H1 (cell line): Measurements from ENCODE around the gene CTLA4. TPM values are rescaled to one million over a fixed set of nuclear protein-coding genes. Genes with fewer than 3 reads are reported as not detected.

Experiments
- CTCF ChIA-PET: fragments of 300-600 bp; sonication (Branson Sonifier 250); formaldehyde crosslinking; loops from one replicate; lab custom pipeline; 2021; ENCODE audit not compliant: partially characterized antibody; lab: Charles Lee
- POLR2A ChIA-PET: fragments of 300-600 bp; sonication (Branson Sonifier 250); formaldehyde crosslinking; loops from one replicate; lab custom pipeline; 2021; ENCODE audit warnings: inconsistent platforms; ENCODE audit not compliant: partially characterized antibody; lab: Charles Lee
- DNase-seq, 2 experiments: peaks; one replicate each; pipeline versions ENCODE4 v3.0.0 to v3.0.0-alpha.2; 2010 to 2022; ENCODE audit warnings: low spot score in 2 of 2, low read depth in 1 of 2, mixed read lengths in 1 of 2
- FAIRE-seq: peaks from 2 replicates; lab custom pipeline; 2011; peaks lifted over from hg19 to GRCh38; lab: Jason Lieb, UNC
- H2AFZ ChIP-seq: 2 replicates; pipeline ENCODE4 v1.8.1; 2012; ENCODE audit warnings: low read length, inconsistent platforms
- H2AK5ac ChIP-seq: 2 replicates; pipeline ENCODE4 v1.6.1; 2013; ENCODE audit warnings: low read depth, low read length
- H2BK120ac ChIP-seq: replicated peaks from 2 replicates; pipeline ENCODE3; 2013; ENCODE audit warnings: low read depth, low read length, inconsistent platforms
- H2BK12ac ChIP-seq: 2 replicates; pipeline ENCODE4 v1.6.1; 2013; ENCODE audit warnings: low read depth, low read length
- H2BK15ac ChIP-seq: 2 replicates; pipeline ENCODE4 v1.6.1; 2013; ENCODE audit warnings: low read length
- H2BK20ac ChIP-seq: 2 replicates; pipeline ENCODE4 v1.6.1; 2013; ENCODE audit warnings: low read length
- H2BK5ac ChIP-seq: 2 replicates; pipeline ENCODE4 v1.6.1; 2013; ENCODE audit warnings: low read depth, low read length
- H3K14ac ChIP-seq: 2 replicates; pipeline ENCODE4 v1.6.1; 2013; ENCODE audit warnings: inconsistent platforms; ENCODE audit not compliant: insufficient read length
- H3K18ac ChIP-seq: 2 replicates; pipeline ENCODE4 v1.6.1; 2013; ENCODE audit warnings: low read length; ENCODE audit errors: extremely low read depth
- H3K23ac ChIP-seq: 2 replicates; pipeline ENCODE4 v1.6.1; 2013; ENCODE audit warnings: inconsistent platforms; ENCODE audit not compliant: insufficient read length
- H3K23me2 ChIP-seq: 2 replicates; pipeline ENCODE4 v1.6.1; 2013; ENCODE audit warnings: low read depth, low read length
- H3K27ac ChIP-seq: 2 replicates; pipeline ENCODE4 v1.6.1; 2011; ENCODE audit warnings: low read depth, low read length, inconsistent platforms
- H3K27me3 ChIP-seq, 4 experiments: replicated peaks in 1 of 4; 1 replicate in 1 of 4; 2 replicates in 3 of 4; pipeline versions ENCODE4 v1.6.1 to v1.8.1; 2011 to 2013; ENCODE audit warnings: low read length in 3 of 4, mild to moderate bottlenecking in 3 of 4, inconsistent platforms in 2 of 4, mixed read lengths in 2 of 4, moderate library complexity in 1 of 4; ENCODE audit not compliant: control insufficient read depth in 3 of 4, insufficient read depth in 3 of 4; ENCODE audit errors: extremely low read depth in 1 of 4
- H3K36me3 ChIP-seq, 4 experiments: 2 replicates each; pipeline versions ENCODE4 v1.6.1 to v1.8.1; 2011 to 2013; ENCODE audit warnings: mild to moderate bottlenecking in 4 of 4, low read length in 3 of 4, moderate library complexity in 2 of 4, control low read depth in 1 of 4, inconsistent platforms in 1 of 4; ENCODE audit not compliant: insufficient read depth in 4 of 4, control insufficient read depth in 2 of 4
- H3K4ac ChIP-seq: replicated peaks from 2 replicates; pipeline ENCODE3; 2013; ENCODE audit warnings: low read length, low read depth, mixed read lengths, inconsistent platforms; ENCODE audit not compliant: insufficient read length
- H3K4me1 ChIP-seq, 4 experiments: replicated peaks in 1 of 4; 1 replicate in 1 of 4; 2 replicates in 3 of 4; pipeline versions ENCODE4 v1.6.1 to v1.8.1; 2011 to 2013; ENCODE audit warnings: low read length in 3 of 4, inconsistent platforms in 2 of 4, mixed read lengths in 1 of 4; ENCODE audit not compliant: insufficient read depth in 4 of 4, control insufficient read depth in 3 of 4
- H3K4me2 ChIP-seq, 2 experiments: 2 replicates each; pipeline versions ENCODE4 v1.6.1 to v1.8.1; 2011 to 2013; ENCODE audit warnings: low read depth in 2 of 2, low read length in 2 of 2, control low read depth in 1 of 2, inconsistent platforms in 1 of 2, mild to moderate bottlenecking in 1 of 2; ENCODE audit not compliant: insufficient read depth in 1 of 2
- H3K4me3 ChIP-seq, 4 experiments: fragments of 200-600, 300-600 bp in 1 of 4; sonication (generic), shearing (Covaris generic), sonication (Bioruptor Twin) in 1 of 4; 2 replicates each; pipeline versions ENCODE4 v1.5.1 to v1.8.1; 2011 to 2016; ENCODE audit warnings: low read length in 4 of 4, low read depth in 3 of 4, control low read depth in 2 of 4, inconsistent platforms in 2 of 4, mild to moderate bottlenecking in 2 of 4, mixed read lengths in 1 of 4, moderate library complexity in 1 of 4; ENCODE audit not compliant: insufficient read depth in 2 of 4; ENCODE audit errors: extremely low read depth in 1 of 4
- H3K56ac ChIP-seq: replicated peaks from 2 replicates; pipeline ENCODE3; 2013; ENCODE audit warnings: low read depth, mild to moderate bottlenecking, mixed read lengths, low read length, inconsistent platforms; ENCODE audit not compliant: insufficient read length
- H3K79me1 ChIP-seq: 2 replicates; pipeline ENCODE4 v1.6.1; 2013; ENCODE audit warnings: low read depth, low read length, control low read depth
- H3K79me2 ChIP-seq, 2 experiments: 2 replicates each; pipeline versions ENCODE4 v1.6.1 to v1.8.1; 2012 to 2013; ENCODE audit warnings: low read length in 2 of 2, mild to moderate bottlenecking in 2 of 2, inconsistent platforms in 1 of 2; ENCODE audit not compliant: insufficient read depth in 2 of 2, control insufficient read depth in 1 of 2
- H3K9ac ChIP-seq, 4 experiments: replicated peaks in 1 of 4; 1 replicate in 1 of 4; 2 replicates in 3 of 4; pipeline versions ENCODE4 v1.6.1 to v1.8.1; 2011 to 2013; ENCODE audit warnings: low read depth in 3 of 4, low read length in 3 of 4, control low read depth in 2 of 4, mild to moderate bottlenecking in 2 of 4, moderate library complexity in 2 of 4, inconsistent platforms in 1 of 4; ENCODE audit errors: extremely low read depth in 1 of 4
- H3K9me3 ChIP-seq, 2 experiments: 2 replicates each; pipeline versions ENCODE4 v1.6.1 to v1.8.1; 2012 to 2013; ENCODE audit warnings: mild to moderate bottlenecking in 2 of 2, moderate library complexity in 2 of 2, control low read depth in 1 of 2, inconsistent platforms in 1 of 2, low read depth in 1 of 2, low read length in 1 of 2, mixed read lengths in 1 of 2; ENCODE audit not compliant: insufficient read depth in 2 of 2
- H4K20me1 ChIP-seq, 2 experiments: replicated peaks in 1 of 2; 2 replicates each; pipeline versions ENCODE3 to v1.8.1; 2011 to 2013; ENCODE audit warnings: inconsistent platforms in 2 of 2, low read length in 2 of 2, mild to moderate bottlenecking in 1 of 2; ENCODE audit not compliant: insufficient read depth in 2 of 2, control insufficient read depth in 1 of 2
- H4K5ac ChIP-seq: 2 replicates; pipeline ENCODE4 v1.6.1; 2013; ENCODE audit warnings: low read length, low read depth, mixed read lengths, inconsistent platforms; ENCODE audit not compliant: insufficient read length
- H4K8ac ChIP-seq: 2 replicates; pipeline ENCODE4 v1.8.0; 2013; ENCODE audit warnings: mild to moderate bottlenecking, moderate library complexity, low read length, inconsistent platforms; ENCODE audit not compliant: insufficient read depth; ENCODE audit errors: extremely low read depth
- H4K91ac ChIP-seq: replicated peaks from 2 replicates; pipeline ENCODE3; 2013; ENCODE audit warnings: low read length, mixed read lengths, inconsistent platforms; ENCODE audit not compliant: insufficient read length
- BCL11A ChIP-seq, 2 experiments: IDR thresholded peaks; one replicate each; pipeline ENCODE4 v1.6.1; 2011; ENCODE audit warnings: low read depth in 2 of 2, low read length in 2 of 2, mild to moderate bottlenecking in 2 of 2
- CBX8 ChIP-seq: fragments of 300-800, 300-1000 bp; sonication (generic); IDR thresholded peaks from 2 replicates; pipeline ENCODE4 v1.7.1; 2016; ENCODE audit warnings: low read depth, low read length, borderline replicate concordance
- EP300 ChIP-seq, 2 experiments: IDR thresholded peaks; 1 replicate in 1 of 2; 2 replicates in 1 of 2; pipeline ENCODE4 v1.6.1; 2011 to 2012; ENCODE audit warnings: low read depth in 2 of 2, low read length in 2 of 2, mild to moderate bottlenecking in 2 of 2, borderline replicate concordance in 1 of 2, inconsistent platforms in 1 of 2, moderate library complexity in 1 of 2
- JUN ChIP-seq: IDR thresholded peaks from 2 replicates; pipeline ENCODE4 v1.6.1; 2011; ENCODE audit warnings: low read depth, mild to moderate bottlenecking, improper control_type of control experiment, low read length
- KDM4A ChIP-seq: IDR thresholded peaks from one replicate; pipeline ENCODE4 v1.7.1; 2012; ENCODE audit warnings: low read depth, mild to moderate bottlenecking, moderate library complexity, low read length, inconsistent platforms; ENCODE audit not compliant: severe bottlenecking
- MAFK ChIP-seq: IDR thresholded peaks from 2 replicates; pipeline ENCODE4 v1.6.1; 2012; ENCODE audit warnings: low read depth, mild to moderate bottlenecking, improper control_type of control experiment, low read length
- POLR2A ChIP-seq, 2 experiments: IDR thresholded peaks; 1 replicate in 1 of 2; 2 replicates in 1 of 2; pipeline ENCODE4 v1.6.1; 2011; ENCODE audit warnings: low read depth in 2 of 2, low read length in 2 of 2, mild to moderate bottlenecking in 2 of 2; ENCODE audit errors: control extremely low read depth in 1 of 2
- POU5F1 ChIP-seq: IDR thresholded peaks from 2 replicates; pipeline ENCODE4 v1.6.1; 2011; ENCODE audit warnings: low read depth, mild to moderate bottlenecking, low read length, moderate library complexity
- RAD21 ChIP-seq, 2 experiments: IDR thresholded peaks in 1 of 2; conservative IDR thresholded peaks in 1 of 2; 2 replicates each; pipeline ENCODE4 v1.6.1; 2011; ENCODE audit warnings: low read depth in 2 of 2, low read length in 2 of 2, improper control_type of control experiment in 1 of 2, inconsistent platforms in 1 of 2, mild to moderate bottlenecking in 1 of 2, moderate library complexity in 1 of 2
- RNF2 ChIP-seq: fragments of 200-900, 300-1000 bp; sonication (generic); IDR thresholded peaks from 2 replicates; pipeline ENCODE4 v1.7.1; 2016; ENCODE audit warnings: borderline replicate concordance, low read depth, mild to moderate bottlenecking, antibody characterized with exemption, low read length; ENCODE audit not compliant: poor library complexity, severe bottlenecking; ENCODE audit errors: missing control alignments
- SIX5 ChIP-seq: IDR thresholded peaks from 2 replicates; pipeline ENCODE4 v1.6.1; 2011; ENCODE audit warnings: mild to moderate bottlenecking, low read depth, low read length
- USF2 ChIP-seq: IDR thresholded peaks from 2 replicates; pipeline ENCODE4 v1.6.1; 2011; ENCODE audit warnings: low read length, improper control_type of control experiment
- WGBS, 2 experiments: shearing (Covaris generic) in 1 of 2; methylation state at CpG; one replicate each; pipeline versions ENCODE4 v1.1.6 to v1.1.7; 2013 to 2015; ENCODE audit warnings: low lambda C conversion rate in 2 of 2, mixed read lengths in 2 of 2, inconsistent platforms in 1 of 2, low coverage in 1 of 2, missing lambda C conversion rate in 1 of 2; ENCODE audit not compliant: insufficient replicate concordance in 2 of 2, insufficient coverage in 1 of 2, insufficient read length in 1 of 2; ENCODE audit errors: extremely low coverage in 1 of 2, missing lambda C conversion rate in 1 of 2; 5-methylcytosine and 5-hydroxymethylcytosine counted together
- polyA plus RNA-seq, 7 experiments: library from polyadenylated mRNA; depleted of rRNA in 3 of 7; stranded (reverse) in 5 of 7; unstranded in 2 of 7; fragments of >200 nt in 5 of 7; fragments of 200-250 nt in 2 of 7; gene quantifications; 1 replicate in 5 of 7; 2 replicates in 1 of 7; 4 replicates in 1 of 7; pipeline versions ENCODE4 v1.2.1 to v1.2.3, GENCODE V29; 2011 to 2013; ENCODE audit warnings: missing spikeins in 2 of 7, mixed read lengths in 2 of 7
- total RNA-seq: library from RNA; stranded (reverse); fragmentation: NEBNext Ultra II Directional; extraction: Animal tissue kit (Norgen Biotek cat#: 25700); gene quantifications from 2 replicates; pipeline ENCODE4 v1.2.1, GENCODE V29; 2021

CTLA4 gene
- total and polyA plus RNA-seq, 2 of the 8 experiments (the other 6 are each of a cell fraction or from before 2014, with no cell fraction given) = not detected

- no peak overlapping the region for H2BK5ac ChIP-seq
- H3K4me2 ChIP-seq = no peak overlapping the region
- no peak overlapping the region for H3K4me3 ChIP-seq
- no peaks in the 10 kb centered on the region for H3K23me2 ChIP-seq
- no peaks in the 10 kb centered on the region for H3K36me3 ChIP-seq
- no peak overlapping the region for H2BK15ac ChIP-seq
- no peaks in the 10 kb centered on the region for H3K27me3 ChIP-seq
- H4K5ac ChIP-seq = no peak overlapping the region
- H3K9ac ChIP-seq = no peak overlapping the region
- H4K8ac ChIP-seq = no peak overlapping the region
- H3K27ac ChIP-seq = no peak overlapping the region
- no peaks in the 10 kb centered on the region for H3K79me1 ChIP-seq
- FAIRE-seq (no peak), DNase-seq (no peak)
- no peak overlapping the region for H3K14ac ChIP-seq
- H3K9me3 ChIP-seq = no peaks in the 10 kb centered on the region
- H2BK12ac ChIP-seq = no peak overlapping the region
- H2AFZ ChIP-seq = no peak overlapping the region
- no peaks in the 10 kb centered on the region for H4K20me1 ChIP-seq
- H4K91ac ChIP-seq = no peak overlapping the region
- no peak overlapping the region for H2AK5ac ChIP-seq
- no peak overlapping the region for H3K18ac ChIP-seq
- no peak overlapping the region for H3K56ac ChIP-seq
- 98% methylated on average over 2 of the region's 2 CpGs; no CpG with 5 or more reads in 1 of the 2 experiments for WGBS, 2 experiments
- H3K4ac ChIP-seq = no peak overlapping the region
- H2BK20ac ChIP-seq = no peak overlapping the region
- no peak overlapping the region for H3K23ac ChIP-seq
- ChIA-PET CTCF (interaction anchor here (0.6 to 1.4 kb wide), 6 partner anchors 9 to 477 kb away, joined by 3 to 4 read pairs (median 4); partner anchors contain the start of gene CTLA4), POLR2A (no interaction called here)
- H3K79me2 ChIP-seq = no peaks in the 10 kb centered on the region
- TF ChIP-seq EP300 (IDR thresholded peaks at IDR 0.05; ENCODE audit: borderline replicate concordance in 1 of 2, low read depth in 2 of 2, low read length in 2 of 2) (no peak), POLR2A (IDR thresholded peaks at IDR 0.05; ENCODE audit: control extremely low read depth in 1 of 2, low read depth in 2 of 2, low read length in 2 of 2) (no peak), KDM4A (no peak), JUN (no peak), BCL11A (IDR thresholded peaks at IDR 0.05; ENCODE audit: low read depth in 2 of 2, low read length in 2 of 2) (no peak), SIX5 (no peak), CBX8 (no peak), RNF2 (no peak), MAFK (no peak), USF2 (no peak), POU5F1 (no peak), RAD21 (IDR thresholded peaks at IDR 0.05 in 1 of 2, conservative IDR thresholded peaks at IDR 0.05 in 1 of 2; ENCODE audit: low read depth in 2 of 2, low read length in 2 of 2) (no peak)
- no peak overlapping the region for H2BK120ac ChIP-seq
- no peaks in the 10 kb centered on the region for H3K4me1 ChIP-seq
These were observed 9.9 kb upstream of the CTLA4 start for GRCh38 chr2:203857656-203858055.
